Measurements from ENCODE around the gene SUPT20HL1. TPM values are rescaled to one million over a fixed set of nuclear protein-coding genes. Genes with fewer than 3 reads are reported as not detected.

The SUPT20HL1 gene
- total and polyA plus RNA-seq, 2 of the 4 experiments (the other 2 are of a cell fraction), result not detected

DNA sequence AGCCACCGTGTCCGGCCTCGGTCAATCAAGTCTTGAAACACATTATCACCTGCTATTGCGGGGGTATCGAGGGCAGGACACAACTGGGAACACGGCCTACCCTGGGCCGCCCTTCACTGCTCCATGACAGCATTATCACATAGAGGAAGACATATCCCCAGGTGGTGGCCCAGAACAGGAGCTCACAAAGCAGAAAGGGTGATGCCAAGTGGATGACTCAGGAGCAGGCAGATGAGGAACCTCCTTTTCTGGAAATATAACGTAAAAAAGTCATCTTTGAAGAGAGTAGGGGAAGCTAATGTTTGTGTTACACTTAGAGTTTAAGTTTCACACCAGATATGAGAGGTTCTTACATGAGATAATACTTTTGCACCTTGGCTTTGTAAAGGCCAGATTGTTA lies 5.3 kb upstream of the SUPT20HL1 start:
- Histone ChIP-seq H3K36me3 (ENCODE audit: control insufficient read depth, insufficient read depth, low read length) (no peaks in the 10 kb centered on the region), H4K91ac (ENCODE audit: insufficient read depth, low read depth, low read length) (no peak overlapping the region), H2BK5ac (ENCODE audit: low read depth, low read length, poor library complexity, severe bottlenecking) (no peak overlapping the region), H2AFZ (replicated peaks; ENCODE audit: low read length, poor library complexity) (peak overlapping the region; percentile 39), H2BK120ac (ENCODE audit: low read depth, low read length) (no peak overlapping the region), H4K5ac (ENCODE audit: low read depth, low read length) (no peak overlapping the region), H3K14ac (replicated peaks; ENCODE audit: low read depth, low read length) (no peak overlapping the region), H3K4me2 (ENCODE audit: low read depth, low read length) (no peak overlapping the region), H3K4ac (ENCODE audit: low read depth, low read length) (no peak overlapping the region), H3K9ac (ENCODE audit: low read depth, low read length) (no peak overlapping the region), H3K56ac (ENCODE audit: extremely low read depth, insufficient read depth, low read length) (no peak overlapping the region), H2AK5ac (ENCODE audit: low read depth, low read length) (no peak overlapping the region), H3K4me1 (ENCODE audit: control insufficient read depth, insufficient read depth, low read length) (no peaks in the 10 kb centered on the region; the same call in 1 of the 2 replicates), H3K79me1 (ENCODE audit: low read depth in 1 of 2, low read length in 2 of 2) (no peaks in the 10 kb centered on the region), H3K9me3 (ENCODE audit: control insufficient read depth, insufficient read depth, low read length) (no peaks in the 10 kb centered on the region), H2AK9ac (replicated peaks; ENCODE audit: low read depth, low read length, poor library complexity) (no peak overlapping the region), H3K9me1 (ENCODE audit: insufficient read depth, low read length) (no peaks in the 10 kb centered on the region), H4K20me1 (ENCODE audit: insufficient read depth, low read length) (no peaks in the 10 kb centered on the region), H3K18ac (ENCODE audit: low read depth, low read length) (no peak overlapping the region), H2BK15ac (ENCODE audit: low read depth, low read length) (no peak overlapping the region), H2BK20ac (ENCODE audit: low read depth, low read length) (no peak overlapping the region), H3K4me3 (ENCODE audit: insufficient read depth, low read depth, low read length) (no peak overlapping the region), H3K27me3 (ENCODE audit: control insufficient read depth, insufficient read depth, low read length) (no peaks in the 10 kb centered on the region), H4K8ac (ENCODE audit: low read depth in 2 of 2, low read length in 2 of 2) (no peak overlapping the region), H3K27ac (ENCODE audit: insufficient read depth, low read length) (no peak overlapping the region), H3K23ac (ENCODE audit: low read depth, low read length) (no peak overlapping the region)
- intact Hi-C loops (cut with micrococcal nuclease), result no loop called here
- dilution Hi-C loops (cut with HindIII; ENCODE audit: low sequenced_read_pairs, unreplicated experiment), result no loop called here
- 93% methylated on average over 5 of the region's 8 CpGs; no CpG with 5 or more reads in 1 of the 2 experiments for WGBS, 2 experiments (ENCODE audit: extremely low coverage in 2 of 2, insufficient read length in 1 of 2)
- POLR2A ChIA-PET (ENCODE audit: unreplicated experiment), result no interaction called here
- DNase-seq (peak; percentile 12), ATAC-seq (ENCODE audit: low read depth) (no peak)
- in situ Hi-C loops (cut with MboI; ENCODE audit: low sequenced_read_pairs), result no loop called here
- no TSS peak for BruUV-seq (replicated peaks)
- TF ChIP-seq FOS (IDR thresholded peaks at IDR 0.05; ENCODE audit: low read depth, low read length), result no peak
- TF ChIP-seq, protein P1, sequence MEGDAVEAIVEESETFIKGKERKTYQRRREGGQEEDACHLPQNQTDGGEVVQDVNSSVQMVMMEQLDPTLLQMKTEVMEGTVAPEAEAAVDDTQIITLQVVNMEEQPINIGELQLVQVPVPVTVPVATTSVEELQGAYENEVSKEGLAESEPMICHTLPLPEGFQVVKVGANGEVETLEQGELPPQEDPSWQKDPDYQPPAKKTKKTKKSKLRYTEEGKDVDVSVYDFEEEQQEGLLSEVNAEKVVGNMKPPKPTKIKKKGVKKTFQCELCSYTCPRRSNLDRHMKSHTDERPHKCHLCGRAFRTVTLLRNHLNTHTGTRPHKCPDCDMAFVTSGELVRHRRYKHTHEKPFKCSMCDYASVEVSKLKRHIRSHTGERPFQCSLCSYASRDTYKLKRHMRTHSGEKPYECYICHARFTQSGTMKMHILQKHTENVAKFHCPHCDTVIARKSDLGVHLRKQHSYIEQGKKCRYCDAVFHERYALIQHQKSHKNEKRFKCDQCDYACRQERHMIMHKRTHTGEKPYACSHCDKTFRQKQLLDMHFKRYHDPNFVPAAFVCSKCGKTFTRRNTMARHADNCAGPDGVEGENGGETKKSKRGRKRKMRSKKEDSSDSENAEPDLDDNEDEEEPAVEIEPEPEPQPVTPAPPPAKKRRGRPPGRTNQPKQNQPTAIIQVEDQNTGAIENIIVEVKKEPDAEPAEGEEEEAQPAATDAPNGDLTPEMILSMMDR (conservative IDR thresholded peaks at IDR 0.05; ENCODE audit: low read depth, low read length), result no peak
- TF ChIP-seq, protein P2, sequence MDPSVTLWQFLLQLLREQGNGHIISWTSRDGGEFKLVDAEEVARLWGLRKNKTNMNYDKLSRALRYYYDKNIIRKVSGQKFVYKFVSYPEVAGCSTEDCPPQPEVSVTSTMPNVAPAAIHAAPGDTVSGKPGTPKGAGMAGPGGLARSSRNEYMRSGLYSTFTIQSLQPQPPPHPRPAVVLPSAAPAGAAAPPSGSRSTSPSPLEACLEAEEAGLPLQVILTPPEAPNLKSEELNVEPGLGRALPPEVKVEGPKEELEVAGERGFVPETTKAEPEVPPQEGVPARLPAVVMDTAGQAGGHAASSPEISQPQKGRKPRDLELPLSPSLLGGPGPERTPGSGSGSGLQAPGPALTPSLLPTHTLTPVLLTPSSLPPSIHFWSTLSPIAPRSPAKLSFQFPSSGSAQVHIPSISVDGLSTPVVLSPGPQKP (IDR thresholded peaks at IDR 0.05; ENCODE audit: borderline replicate concordance, low read depth, low read length), result no peak
- no peak for TF ChIP-seq NFE2L2 (IDR thresholded peaks at IDR 0.05; ENCODE audit: low read depth, low read length)
- no peak for TF ChIP-seq POLR2A (IDR thresholded peaks at IDR 0.05; ENCODE audit: low read depth, low read length)
- TF ChIP-seq MAZ (IDR thresholded peaks at IDR 0.05; ENCODE audit: borderline replicate concordance, low read depth, low read length), result no peak
- TF ChIP-seq RAD21 (IDR thresholded peaks at IDR 0.05; ENCODE audit: low read length), result no peak
- TF ChIP-seq CHD1 (IDR thresholded peaks at IDR 0.05; ENCODE audit: low read depth, low read length), result no peak
- TF ChIP-seq MXI1 (IDR thresholded peaks at IDR 0.05; ENCODE audit: borderline replicate concordance, low read depth, low read length), result no peak
- TF ChIP-seq, protein P3, sequence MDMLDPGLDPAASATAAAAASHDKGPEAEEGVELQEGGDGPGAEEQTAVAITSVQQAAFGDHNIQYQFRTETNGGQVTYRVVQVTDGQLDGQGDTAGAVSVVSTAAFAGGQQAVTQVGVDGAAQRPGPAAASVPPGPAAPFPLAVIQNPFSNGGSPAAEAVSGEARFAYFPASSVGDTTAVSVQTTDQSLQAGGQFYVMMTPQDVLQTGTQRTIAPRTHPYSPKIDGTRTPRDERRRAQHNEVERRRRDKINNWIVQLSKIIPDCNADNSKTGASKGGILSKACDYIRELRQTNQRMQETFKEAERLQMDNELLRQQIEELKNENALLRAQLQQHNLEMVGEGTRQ (IDR thresholded peaks at IDR 0.05; ENCODE audit: low read depth, low read length), result no peak
- TF ChIP-seq CEBPB (IDR thresholded peaks at IDR 0.05; ENCODE audit: low read depth, low read length), result no peak
- TF ChIP-seq RCOR1 (IDR thresholded peaks at IDR 0.05; ENCODE audit: insufficient replicate concordance, low read length), result no peak
- no peak for TF ChIP-seq BHLHE40 (IDR thresholded peaks at IDR 0.05; ENCODE audit: low read depth, low read length)
- no peak for TF ChIP-seq RFX5 (IDR thresholded peaks at IDR 0.05; ENCODE audit: low read depth, low read length)
- no peak for TF ChIP-seq SMC3 (IDR thresholded peaks at IDR 0.05; ENCODE audit: low read depth, low read length)
- TF ChIP-seq MAFK (IDR thresholded peaks at IDR 0.05; ENCODE audit: low read depth, low read length), result no peak
- CTCF ChIA-PET, result no interaction called here

Data from IMR-90 (cell line).